B cell (primary cell): ENCODE results near the gene POFUT1.

Experiments used
- CTCF ChIP-seq: fragments of 200-600 bp; IDR thresholded peaks from one replicate; pipeline ENCODE4 v1.8.0; 2022; ENCODE audit warnings: antibody characterized with exemption, mild to moderate bottlenecking
- EZH2 ChIP-seq: IDR thresholded peaks from 2 replicates; pipeline ENCODE4 v1.6.1; 2012; ENCODE audit warnings: borderline replicate concordance, low read depth, mild to moderate bottlenecking, moderate library complexity, low read length; ENCODE audit not compliant: insufficient read depth, poor library complexity, severe bottlenecking

DNA sequence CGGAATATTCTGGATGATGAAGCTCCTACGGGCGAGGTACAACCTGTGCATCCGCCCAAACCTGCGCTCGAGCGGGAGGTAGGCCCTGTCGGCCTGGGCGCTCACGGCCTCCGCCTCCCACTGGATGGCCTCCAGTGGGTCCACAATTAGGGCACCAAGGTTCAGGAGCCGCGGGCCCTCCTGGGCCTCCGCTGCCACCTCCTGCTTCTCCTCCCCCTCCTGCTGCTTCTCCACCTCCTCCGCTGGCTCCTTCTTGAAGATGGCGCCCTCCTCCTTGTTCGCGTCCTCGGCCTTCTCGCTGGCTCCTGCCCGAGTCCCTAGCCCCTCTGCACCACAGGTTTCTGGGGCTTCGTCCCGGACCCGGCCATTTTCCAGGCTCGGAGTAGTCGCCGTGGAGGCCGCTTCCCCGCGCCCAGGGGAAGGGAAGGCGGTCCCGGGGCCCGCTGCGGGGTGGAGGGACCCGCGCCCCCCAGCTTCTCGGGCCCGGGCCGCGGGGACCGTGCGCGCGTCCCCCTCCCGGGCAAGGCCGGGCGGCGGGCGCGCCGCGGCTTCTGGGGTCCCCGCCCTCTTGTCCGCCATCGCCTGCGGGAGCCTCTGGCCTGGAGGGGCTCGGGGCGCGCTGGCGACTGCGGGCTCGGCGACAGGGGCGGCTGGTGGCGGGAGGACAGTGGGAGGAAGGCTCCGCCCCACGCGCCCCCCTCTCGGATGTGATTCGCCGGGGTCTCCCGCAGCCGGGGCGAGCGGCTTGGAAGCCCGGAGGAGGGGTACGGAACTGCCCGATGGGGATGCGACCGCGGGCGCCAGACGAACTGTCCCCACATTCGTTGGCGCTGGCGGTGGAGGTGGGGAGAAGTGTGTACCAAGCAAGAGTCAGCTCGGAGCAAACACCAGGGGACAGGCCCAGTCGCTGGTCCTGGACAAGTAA, 17.7 kb upstream of the POFUT1 start:
- no peak for TF ChIP-seq CTCF
- TF ChIP-seq EZH2 = no peak
